GM12878 (cell line): ENCODE data around the gene EME2. TPM values are rescaled to one million over a fixed set of nuclear protein-coding genes. Genes with fewer than 3 reads are reported as not detected.

Source experiments
- ATAC-seq: fragments of 200-7000 bp; cut with Tn5 transposase; 3 replicates; pipeline ENCODE4 v1.9.1; 2020; ENCODE audit warnings: mild to moderate bottlenecking, moderate library complexity
- BruUV-seq: library from RNA; stranded (reverse); fragments of 400-500 nt; replicated peaks from 2 replicates; lab custom pipeline; 2021; lab: Mats Ljungman, UMichigan
- CTCF ChIA-PET: fragments of 300-600 bp; sonication (Branson Sonifier 250); formaldehyde crosslinking; extraction: SDS; loops from one replicate; lab custom pipeline; 2021; ENCODE audit warnings: inconsistent platforms; lab: Yijun Ruan, JAX
- POLR2A ChIA-PET: fragments of 350-600 bp; formaldehyde crosslinking; extraction: SDS; loops from one replicate; lab custom pipeline; 2021; ENCODE audit warnings: inconsistent platforms; lab: Charles Lee
- RAD21 ChIA-PET: fragments of 300-600 bp; sonication (Branson Sonifier 250); formaldehyde crosslinking; loops from one replicate; lab custom pipeline; 2023; ENCODE audit warnings: antibody characterized with exemption; ENCODE audit not compliant: unreplicated experiment; lab: Charles Lee
- SMC1A ChIA-PET: fragments of 300-600 bp; sonication (Branson Sonifier 250); formaldehyde crosslinking; loops from one replicate; lab custom pipeline; 2023; ENCODE audit not compliant: unreplicated experiment, uncharacterized antibody; lab: Charles Lee
- DNase-seq: peaks from one replicate; pipeline ENCODE4 v3.0.0-alpha.2; 2011; ENCODE audit warnings: low read depth, low spot score
- FAIRE-seq: peaks from 3 replicates; lab custom pipeline; 2011; peaks lifted over from hg19 to GRCh38; lab: Jason Lieb, UNC
- H2AFZ ChIP-seq: 2 replicates; pipeline ENCODE4 v1.6.0; 2011; ENCODE audit warnings: low read depth, low read length, control low read depth; ENCODE audit not compliant: control insufficient read depth
- H3K27ac ChIP-seq: 2 replicates; pipeline ENCODE4 v1.5.1; 2011; ENCODE audit warnings: control low read depth; ENCODE audit not compliant: control insufficient read depth, insufficient read depth
- H3K27me3 ChIP-seq, 2 experiments: replicated peaks in 1 of 2; 2 replicates each; pipeline versions ENCODE4 v1.6.0 to v1.6.1; 2011; ENCODE audit warnings: low read length in 1 of 2; ENCODE audit not compliant: control insufficient read depth in 2 of 2, insufficient read depth in 2 of 2
- H3K36me3 ChIP-seq, 2 experiments: 2 replicates each; pipeline ENCODE4 v1.5.1; 2011; ENCODE audit warnings: low read length in 1 of 2; ENCODE audit not compliant: control insufficient read depth in 2 of 2, insufficient read depth in 2 of 2
- H3K4me1 ChIP-seq: 2 replicates; pipeline ENCODE4 v1.6.1; 2011; ENCODE audit warnings: mild to moderate bottlenecking, low read length, moderate library complexity, mixed read lengths; ENCODE audit not compliant: control insufficient read depth, insufficient read depth
- H3K4me2 ChIP-seq: 2 replicates; pipeline ENCODE4 v1.6.0; 2011; ENCODE audit warnings: control low read depth; ENCODE audit not compliant: control insufficient read depth, insufficient read depth
- H3K4me3 ChIP-seq: fragments of 200-600 bp; sonication (generic); 2 replicates; pipeline ENCODE4 v1.5.1; 2016
- H3K79me2 ChIP-seq: 2 replicates; pipeline ENCODE4 v1.6.0; 2011; ENCODE audit warnings: low read length; ENCODE audit not compliant: control insufficient read depth, insufficient read depth
- H3K9ac ChIP-seq: 2 replicates; pipeline ENCODE4 v1.8.0; 2011; ENCODE audit warnings: low read length, control low read depth, mixed read lengths; ENCODE audit not compliant: control insufficient read depth, insufficient read depth
- H3K9me3 ChIP-seq: replicated peaks from 3 replicates; pipeline ENCODE4 v1.5.1; 2011; ENCODE audit warnings: mild to moderate bottlenecking, low read length; ENCODE audit not compliant: control insufficient read depth, insufficient read depth
- H4K20me1 ChIP-seq: 2 replicates; pipeline ENCODE4 v1.6.0; 2011; ENCODE audit not compliant: control insufficient read depth, insufficient read depth
- CBX5 ChIP-seq: sonication (generic); IDR thresholded peaks from 2 replicates; pipeline ENCODE4 v1.6.1; 2016; ENCODE audit warnings: low read depth, moderate library complexity, mild to moderate bottlenecking, inconsistent platforms
- FOS ChIP-seq: IDR thresholded peaks from 3 replicates; pipeline ENCODE4 v1.6.1; 2011; ENCODE audit warnings: borderline replicate concordance; ENCODE audit not compliant: insufficient read length; ENCODE audit errors: extremely low read depth
- NRF1 ChIP-seq: conservative IDR thresholded peaks from 2 replicates; pipeline ENCODE4 v1.6.1; 2011; ENCODE audit warnings: mild to moderate bottlenecking, low read depth, low read length, improper control_type of control experiment
- SMC3 ChIP-seq: IDR thresholded peaks from 2 replicates; pipeline ENCODE4 v1.6.1; 2011; ENCODE audit warnings: low read length, improper control_type of control experiment, borderline replicate concordance
- SUPT20H ChIP-seq: IDR thresholded peaks from 2 replicates; pipeline ENCODE4 v1.6.1; 2011; ENCODE audit warnings: low read depth, mild to moderate bottlenecking, low read length, moderate library complexity, borderline replicate concordance; ENCODE audit not compliant: control insufficient read depth
- WGBS: methylation state at CpG from one replicate; pipeline ENCODE4 v1.1.6; 2016; ENCODE audit warnings: low lambda C conversion rate; ENCODE audit not compliant: insufficient replicate concordance, insufficient coverage; ENCODE audit errors: missing lambda C conversion rate; 5-methylcytosine and 5-hydroxymethylcytosine counted together
- in situ Hi-C: fragments of 300-500 bp; cut with MboI; formaldehyde crosslinking; loops from 9 replicates; pipeline ENCODE4 v1.14.3; 2018; ENCODE audit warnings: mixed read lengths
- intact Hi-C: fragments of 100-400 bp; cut with micrococcal nuclease; formaldehyde crosslinking; loops from one replicate; pipeline ENCODE4 v1.14.2; 2022; ENCODE audit not compliant: unreplicated experiment
- polyA plus RNA-seq, 11 experiments: library from polyadenylated mRNA; depleted of rRNA in 4 of 11; unstranded in 6 of 11; stranded (reverse) in 5 of 11; fragments of >200 nt; fragmentation: Nextera tagmentation in 4 of 11; fragmentation: Illumina TruSeq in 1 of 11; extraction: Ambion mirVana in 4 of 11; extraction: Trizol in 1 of 11; gene quantifications; 1 replicate in 1 of 11; 2 replicates in 10 of 11; pipeline versions ENCODE4 v1.2.1 to v1.2.3, GENCODE V29; 2011 to 2016; ENCODE audit warnings: inconsistent platforms in 2 of 11, missing spikeins in 2 of 11, low read depth in 1 of 11
- total RNA-seq, 4 experiments: library from RNA; depleted of rRNA in 3 of 4; stranded (reverse); fragments of >200 nt in 3 of 4; fragmentation: Illumina TruSeq in 1 of 4; extraction: Trizol in 1 of 4; gene quantifications; 2 replicates each; pipeline versions ENCODE4 v1.2.1 to v1.2.3, GENCODE V29; 2013 to 2021
- TF ChIP-seq, protein P1 (sequence below): fragments of 450-650 bp; IDR thresholded peaks from 2 replicates; pipeline ENCODE4 v1.6.1; 2017; ENCODE audit warnings: mild to moderate bottlenecking, moderate library complexity
- TF ChIP-seq, protein P2 (sequence below): fragments of 150-350 bp; IDR thresholded peaks from 2 replicates; pipeline ENCODE4 v1.6.1; 2016; ENCODE audit warnings: low read depth, low read length

The EME2 gene
- total and polyA plus RNA-seq, 10 of the 15 experiments (the other 5 are each of a cell fraction or from before 2014, with no cell fraction given), result 0.29 to 16.9 (median 4.1) TPM

DNA sequence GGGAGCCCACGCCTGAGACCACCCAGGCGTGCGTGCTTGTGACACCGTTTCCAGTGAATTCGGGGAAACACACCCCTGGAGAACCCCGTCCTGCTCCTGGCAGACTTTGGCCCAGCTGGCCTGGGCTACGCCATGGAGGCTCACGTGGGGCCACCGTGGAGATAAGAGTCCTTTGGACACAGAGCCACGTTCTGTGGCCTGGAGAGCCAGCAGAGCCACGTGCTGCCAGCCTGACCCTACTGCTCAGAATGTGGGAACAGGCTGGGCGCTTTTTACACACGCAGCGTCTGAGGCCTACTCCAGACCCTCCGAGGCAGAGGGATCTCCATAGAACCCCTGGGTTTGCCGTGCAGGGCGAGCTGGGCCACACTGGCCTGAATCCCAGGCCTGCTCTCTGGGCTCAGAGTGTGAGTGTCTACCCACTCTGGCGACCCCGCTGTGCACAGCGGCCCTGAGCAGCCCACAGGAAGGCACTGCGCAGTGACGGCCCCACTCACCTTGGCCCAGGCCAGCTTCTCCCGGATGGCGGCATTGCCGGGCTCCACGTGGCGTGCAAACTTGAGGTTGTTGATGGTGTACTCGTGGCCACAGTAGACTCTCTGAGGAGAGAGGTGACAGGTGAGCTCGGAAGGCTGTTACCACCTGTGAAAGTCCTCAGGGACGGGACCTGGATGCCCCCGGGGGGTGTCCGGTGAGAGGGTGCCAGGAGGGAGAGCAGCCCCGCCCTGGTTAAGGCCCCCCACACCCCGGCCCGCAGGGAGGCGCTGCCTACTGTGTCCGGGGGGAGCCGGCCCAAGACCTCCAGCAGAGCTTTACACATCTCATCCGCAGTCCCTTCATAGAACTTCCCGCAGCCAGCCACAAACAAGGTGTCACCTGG is 44.0 kb downstream of the EME2 start:
- BruUV-seq, result no TSS peak
- Histone ChIP-seq H3K36me3 (no peaks in the 10 kb centered on the region; a peak in 2 of 4 replicates), H3K27ac (no peak overlapping the region), H3K4me3 (no peak overlapping the region), H3K4me1 (no peaks in the 10 kb centered on the region), H2AFZ (no peak overlapping the region), H4K20me1 (no peaks in the 10 kb centered on the region), H3K27me3 (no peaks in the 10 kb centered on the region), H3K79me2 (no peaks in the 10 kb centered on the region), H3K4me2 (no peak overlapping the region), H3K9ac (no peak overlapping the region), H3K9me3 (no peaks in the 10 kb centered on the region)
- in situ Hi-C loops, result no loop called here
- WGBS, result 94% methylated on average over 38 of the region's 40 CpGs
- ChIA-PET POLR2A (interaction anchor here (0.5 kb wide), 1 partner anchor 21 kb away, joined by 10 read pairs; no protein-coding TSS in a partner anchor), RAD21 (no interaction called here), CTCF (no interaction called here), SMC1A (no interaction called here)
- TF ChIP-seq NRF1 (no peak), SMC3 (no peak), CBX5 (no peak), FOS (no peak), SUPT20H (no peak)
- TF ChIP-seq, protein P1, sequence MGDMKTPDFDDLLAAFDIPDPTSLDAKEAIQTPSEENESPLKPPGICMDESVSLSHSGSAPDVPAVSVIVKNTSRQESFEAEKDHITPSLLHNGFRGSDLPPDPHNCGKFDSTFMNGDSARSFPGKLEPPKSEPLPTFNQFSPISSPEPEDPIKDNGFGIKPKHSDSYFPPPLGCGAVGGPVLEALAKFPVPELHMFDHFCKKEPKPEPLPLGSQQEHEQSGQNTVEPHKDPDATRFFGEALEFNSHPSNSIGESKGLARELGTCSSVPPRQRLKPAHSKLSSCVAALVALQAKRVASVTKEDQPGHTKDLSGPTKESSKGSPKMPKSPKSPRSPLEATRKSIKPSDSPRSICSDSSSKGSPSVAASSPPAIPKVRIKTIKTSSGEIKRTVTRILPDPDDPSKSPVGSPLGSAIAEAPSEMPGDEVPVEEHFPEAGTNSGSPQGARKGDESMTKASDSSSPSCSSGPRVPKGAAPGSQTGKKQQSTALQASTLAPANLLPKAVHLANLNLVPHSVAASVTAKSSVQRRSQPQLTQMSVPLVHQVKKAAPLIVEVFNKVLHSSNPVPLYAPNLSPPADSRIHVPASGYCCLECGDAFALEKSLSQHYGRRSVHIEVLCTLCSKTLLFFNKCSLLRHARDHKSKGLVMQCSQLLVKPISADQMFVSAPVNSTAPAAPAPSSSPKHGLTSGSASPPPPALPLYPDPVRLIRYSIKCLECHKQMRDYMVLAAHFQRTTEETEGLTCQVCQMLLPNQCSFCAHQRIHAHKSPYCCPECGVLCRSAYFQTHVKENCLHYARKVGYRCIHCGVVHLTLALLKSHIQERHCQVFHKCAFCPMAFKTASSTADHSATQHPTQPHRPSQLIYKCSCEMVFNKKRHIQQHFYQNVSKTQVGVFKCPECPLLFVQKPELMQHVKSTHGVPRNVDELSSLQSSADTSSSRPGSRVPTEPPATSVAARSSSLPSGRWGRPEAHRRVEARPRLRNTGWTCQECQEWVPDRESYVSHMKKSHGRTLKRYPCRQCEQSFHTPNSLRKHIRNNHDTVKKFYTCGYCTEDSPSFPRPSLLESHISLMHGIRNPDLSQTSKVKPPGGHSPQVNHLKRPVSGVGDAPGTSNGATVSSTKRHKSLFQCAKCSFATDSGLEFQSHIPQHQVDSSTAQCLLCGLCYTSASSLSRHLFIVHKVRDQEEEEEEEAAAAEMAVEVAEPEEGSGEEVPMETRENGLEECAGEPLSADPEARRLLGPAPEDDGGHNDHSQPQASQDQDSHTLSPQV, result no peak
- TF ChIP-seq, protein P2, sequence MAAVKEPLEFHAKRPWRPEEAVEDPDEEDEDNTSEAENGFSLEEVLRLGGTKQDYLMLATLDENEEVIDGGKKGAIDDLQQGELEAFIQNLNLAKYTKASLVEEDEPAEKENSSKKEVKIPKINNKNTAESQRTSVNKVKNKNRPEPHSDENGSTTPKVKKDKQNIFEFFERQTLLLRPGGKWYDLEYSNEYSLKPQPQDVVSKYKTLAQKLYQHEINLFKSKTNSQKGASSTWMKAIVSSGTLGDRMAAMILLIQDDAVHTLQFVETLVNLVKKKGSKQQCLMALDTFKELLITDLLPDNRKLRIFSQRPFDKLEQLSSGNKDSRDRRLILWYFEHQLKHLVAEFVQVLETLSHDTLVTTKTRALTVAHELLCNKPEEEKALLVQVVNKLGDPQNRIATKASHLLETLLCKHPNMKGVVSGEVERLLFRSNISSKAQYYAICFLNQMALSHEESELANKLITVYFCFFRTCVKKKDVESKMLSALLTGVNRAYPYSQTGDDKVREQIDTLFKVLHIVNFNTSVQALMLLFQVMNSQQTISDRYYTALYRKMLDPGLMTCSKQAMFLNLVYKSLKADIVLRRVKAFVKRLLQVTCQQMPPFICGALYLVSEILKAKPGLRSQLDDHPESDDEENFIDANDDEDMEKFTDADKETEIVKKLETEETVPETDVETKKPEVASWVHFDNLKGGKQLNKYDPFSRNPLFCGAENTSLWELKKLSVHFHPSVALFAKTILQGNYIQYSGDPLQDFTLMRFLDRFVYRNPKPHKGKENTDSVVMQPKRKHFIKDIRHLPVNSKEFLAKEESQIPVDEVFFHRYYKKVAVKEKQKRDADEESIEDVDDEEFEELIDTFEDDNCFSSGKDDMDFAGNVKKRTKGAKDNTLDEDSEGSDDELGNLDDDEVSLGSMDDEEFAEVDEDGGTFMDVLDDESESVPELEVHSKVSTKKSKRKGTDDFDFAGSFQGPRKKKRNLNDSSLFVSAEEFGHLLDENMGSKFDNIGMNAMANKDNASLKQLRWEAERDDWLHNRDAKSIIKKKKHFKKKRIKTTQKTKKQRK, result no peak
- intact Hi-C loops, result no loop called here
- FAIRE-seq (no peak), DNase-seq (no peak), ATAC-seq (no peak)
